HG03520 (cell line): ENCODE results near the gene UAP1L1.

ENCODE experiments used
- ATAC-seq: cut with Tn5 transposase; IDR thresholded peaks from one replicate; pipeline ENCODE4 v1.9.1; 2021; ENCODE audit warnings: mild to moderate bottlenecking, moderate library complexity; ENCODE audit not compliant: unreplicated experiment

The UAP1L1 gene

DNA sequence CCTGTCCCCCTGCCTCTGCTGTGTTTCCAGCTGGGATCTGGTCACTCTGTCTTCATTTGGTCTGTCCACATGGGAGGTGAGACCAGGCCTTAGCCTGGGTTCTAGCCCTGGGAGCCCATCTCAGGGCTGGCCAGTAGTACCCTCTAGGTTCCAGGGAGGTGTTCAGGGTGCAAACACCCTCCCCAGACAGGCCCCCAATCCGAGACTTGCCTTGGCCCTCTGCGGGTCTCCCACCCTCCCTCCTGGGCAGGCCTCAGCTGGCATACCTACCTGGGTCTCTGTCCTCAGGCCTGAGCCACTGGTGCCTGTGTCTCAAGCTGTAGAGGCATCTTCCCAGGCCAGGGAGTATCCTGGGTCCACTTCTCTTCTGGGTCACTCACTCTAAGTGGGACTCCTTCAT is 6.0 kb upstream of the UAP1L1 start:
- ATAC-seq, result no peak

DNA sequence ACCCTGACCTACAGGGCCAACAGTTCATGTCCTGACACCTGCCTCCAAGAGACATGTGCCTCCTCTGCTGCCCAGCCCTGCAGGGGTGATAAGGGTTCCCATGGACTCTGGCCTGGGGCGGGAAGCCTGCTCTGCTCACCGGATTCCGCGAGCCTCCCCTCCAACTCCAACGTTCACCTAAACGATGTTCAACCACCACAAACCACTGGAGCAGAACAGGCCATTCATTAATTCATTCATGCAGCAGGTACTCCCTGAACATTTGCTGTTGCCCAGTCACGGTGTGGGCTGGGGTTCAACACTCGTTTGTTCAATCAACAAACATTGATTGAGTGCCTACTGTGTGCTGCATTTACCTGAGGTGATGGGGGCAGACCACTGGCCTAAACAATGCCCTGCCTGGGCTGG is 3.3 kb upstream of the UAP1L1 start:
- ATAC-seq, result no peak

DNA sequence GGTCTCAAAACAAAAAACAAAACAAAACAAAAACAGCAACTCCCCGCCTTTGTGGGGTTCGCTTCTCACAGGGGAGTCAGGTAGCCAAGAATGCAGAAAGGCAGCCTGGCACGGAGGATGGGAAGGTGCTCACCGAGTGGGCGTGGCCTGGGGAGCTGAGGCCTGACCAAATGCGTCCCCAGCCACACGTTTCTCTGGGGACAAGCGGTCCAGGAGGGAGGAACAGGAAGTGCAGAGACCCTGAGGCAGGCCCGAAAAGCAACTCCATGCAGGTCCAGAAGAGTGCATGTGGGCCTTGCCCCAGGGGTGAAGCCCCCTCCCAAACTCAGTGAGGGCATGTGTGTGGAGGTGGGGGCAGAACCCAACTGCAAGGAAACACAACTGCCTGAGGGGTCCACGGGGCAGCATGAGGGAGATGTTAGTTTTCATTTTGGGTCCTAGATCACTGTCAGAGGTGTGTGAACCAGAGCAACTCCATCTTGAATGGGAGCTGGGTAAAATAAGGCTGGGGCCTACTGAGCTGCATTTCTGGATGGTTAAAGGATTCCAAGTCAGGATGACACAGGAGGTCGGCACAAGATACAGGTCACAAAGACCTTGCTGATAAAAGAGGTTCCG is 2.6 kb upstream of the UAP1L1 start:
- no peak for ATAC-seq

DNA sequence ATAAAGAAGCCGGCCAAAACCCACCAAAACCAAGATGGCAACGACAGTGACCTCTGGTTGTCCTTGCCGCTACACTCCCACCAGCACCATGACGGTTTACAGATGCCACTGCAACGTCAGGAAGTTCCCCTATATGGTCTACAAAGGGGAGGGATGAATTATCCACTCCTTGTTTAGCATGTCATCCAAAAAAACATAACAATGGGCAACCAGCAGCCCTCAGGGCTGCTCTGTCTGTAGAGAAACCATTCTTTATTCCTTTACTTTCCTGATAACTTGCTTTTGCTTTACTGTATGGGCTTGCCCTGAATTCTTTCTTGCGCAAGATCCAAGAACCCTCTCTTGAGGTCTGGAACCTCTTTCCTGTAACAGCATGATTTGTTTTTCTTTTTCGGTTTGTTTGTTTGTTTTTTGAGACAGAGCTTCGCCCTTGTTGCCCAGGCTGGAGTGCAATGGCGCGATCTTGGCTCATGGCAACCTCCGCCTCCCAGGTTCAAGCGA is 2.0 kb upstream of the UAP1L1 start:
- ATAC-seq, result no peak

- ATAC-seq, result no peak
Measured at GRCh38 chr9:137076636-137077009, 694 bp upstream of the UAP1L1 start.

DNA sequence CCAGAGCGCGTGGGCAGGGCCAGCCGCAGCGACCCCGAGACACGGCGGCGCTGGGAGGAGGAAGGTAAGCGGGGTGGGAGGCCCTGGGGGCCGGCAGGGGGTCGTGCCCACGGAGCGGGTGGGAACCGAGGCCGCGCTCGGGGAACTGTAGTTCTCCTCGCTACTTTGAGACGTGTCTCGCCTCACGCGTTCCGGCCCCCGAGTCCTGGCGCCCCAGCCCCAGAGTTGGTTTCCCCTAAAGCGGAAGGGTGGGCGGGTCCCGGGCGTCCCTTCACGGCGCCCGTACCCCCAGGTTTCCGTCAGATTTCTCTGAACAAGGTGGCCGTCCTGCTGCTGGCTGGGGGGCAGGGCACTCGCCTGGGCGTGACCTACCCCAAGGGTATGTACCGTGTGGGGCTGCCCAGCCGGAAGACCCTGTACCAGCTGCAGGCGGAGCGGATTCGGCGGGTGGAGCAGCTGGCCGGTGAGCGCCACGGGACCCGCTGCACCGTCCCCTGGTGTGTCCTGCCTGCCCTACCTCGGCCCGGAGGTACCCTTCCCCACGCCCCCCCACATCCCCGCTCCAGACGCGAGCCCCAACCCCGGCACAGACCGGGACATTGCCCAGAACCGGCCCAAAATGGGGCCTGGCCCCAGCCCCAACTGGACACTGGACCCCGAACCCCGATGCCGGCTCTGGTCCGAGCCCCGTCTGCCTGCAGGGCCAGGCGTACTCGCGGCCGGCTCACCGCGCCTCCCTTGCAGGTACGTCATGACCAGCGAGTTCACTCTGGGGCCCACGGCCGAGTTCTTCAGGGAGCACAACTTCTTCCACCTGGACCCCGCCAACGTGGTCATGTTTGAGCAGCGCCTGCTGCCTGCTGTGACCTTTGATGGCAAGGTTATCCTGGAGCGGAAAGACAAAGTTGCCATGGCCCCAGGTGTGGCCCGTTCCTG is 709 bp downstream of the UAP1L1 start:
- ATAC-seq, result peak; percentile 17

GRCh38 chr9:137078701-137079400 is 1.5 kb downstream of the UAP1L1 start:
- no peak for ATAC-seq

- ATAC-seq, result no peak
Measured at GRCh38 chr9:137079401-137079787, 2.1 kb downstream of the UAP1L1 start.

DNA sequence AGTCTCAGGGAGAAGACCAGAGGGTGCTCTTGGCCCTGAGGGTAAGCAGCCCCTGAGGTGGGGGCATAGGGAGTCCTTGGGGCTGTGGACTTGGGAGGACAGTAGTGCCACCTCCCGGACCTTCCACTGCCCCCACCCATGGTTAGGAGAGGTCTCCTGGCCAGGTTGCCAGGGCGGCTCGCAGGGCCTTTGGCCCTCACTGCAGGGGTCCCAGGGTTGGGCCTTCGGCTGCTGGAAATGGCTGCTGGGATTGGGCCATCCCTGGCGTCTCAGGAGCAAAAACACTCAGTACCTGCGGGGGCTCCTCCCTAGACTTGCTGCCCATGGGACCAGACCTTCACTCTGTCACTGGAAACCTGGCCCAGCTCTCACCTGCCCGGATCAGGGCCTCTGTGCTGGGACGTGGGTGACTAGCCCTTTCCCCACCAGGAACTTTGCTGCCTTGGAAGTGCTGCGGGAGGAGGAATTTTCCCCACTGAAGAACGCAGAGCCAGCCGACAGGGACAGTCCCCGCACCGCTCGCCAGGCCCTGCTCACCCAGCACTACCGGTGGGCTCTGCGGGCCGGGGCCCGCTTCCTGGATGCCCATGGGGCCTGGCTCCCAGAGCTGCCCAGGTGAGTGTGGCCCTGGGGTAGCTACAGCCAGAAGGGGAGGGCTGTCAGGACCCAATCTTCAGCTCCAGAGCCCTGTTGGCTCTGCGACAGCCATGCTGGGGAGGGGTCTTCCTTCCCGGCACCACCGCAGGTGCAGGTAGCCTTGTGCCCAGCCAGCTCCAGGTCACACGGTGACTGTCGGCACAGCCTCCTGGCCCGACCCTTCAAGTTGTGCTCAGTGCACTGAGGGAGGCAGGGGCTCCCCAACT is 3.2 kb downstream of the UAP1L1 start:
- no peak for ATAC-seq

GRCh38 chr9:137082222-137082924 is 5.1 kb downstream of the UAP1L1 start:
- no peak for ATAC-seq

DNA sequence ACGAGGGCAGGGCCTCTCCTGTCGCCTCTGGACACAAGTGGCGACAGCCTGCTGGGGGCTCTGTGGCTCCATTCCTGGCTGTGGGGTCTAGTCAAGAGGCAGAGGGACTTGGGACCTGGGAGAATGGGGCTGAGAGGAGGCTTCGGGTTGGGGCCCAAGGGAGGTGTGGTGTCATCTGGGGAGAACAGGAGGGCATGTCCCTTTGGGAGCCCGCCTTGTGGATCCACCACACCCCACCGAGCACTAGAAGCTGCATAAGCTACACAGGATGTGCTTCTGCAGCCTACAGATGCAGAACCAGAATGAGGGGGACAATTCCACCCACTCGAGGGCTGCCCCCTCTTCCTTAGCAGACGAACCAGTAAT is 5.6 kb downstream of the UAP1L1 start:
- ATAC-seq, result no peak

GRCh38 chr9:137083394-137084004 is 6.2 kb downstream of the UAP1L1 start:
- ATAC-seq, result no peak

DNA sequence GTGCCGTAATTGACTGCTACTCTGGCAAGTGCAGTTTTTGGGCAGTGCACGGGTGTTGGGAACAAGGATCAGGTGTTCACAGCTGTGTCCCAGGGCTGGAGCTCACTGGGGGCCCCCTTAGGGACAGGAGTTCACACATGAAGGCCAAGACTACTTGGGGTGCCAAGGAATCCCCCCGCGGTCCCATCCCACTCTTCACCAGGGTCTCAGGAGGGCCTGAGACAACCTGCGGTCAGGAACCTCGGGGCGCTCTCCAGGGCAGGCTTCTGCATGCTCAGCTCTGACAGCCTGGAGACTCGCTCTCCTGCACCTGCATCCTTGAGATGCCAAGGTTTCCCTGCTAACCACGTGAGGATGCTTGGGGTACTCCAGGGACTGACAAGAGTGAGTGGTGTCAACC is 7.2 kb downstream of the UAP1L1 start:
- ATAC-seq, result no peak

DNA sequence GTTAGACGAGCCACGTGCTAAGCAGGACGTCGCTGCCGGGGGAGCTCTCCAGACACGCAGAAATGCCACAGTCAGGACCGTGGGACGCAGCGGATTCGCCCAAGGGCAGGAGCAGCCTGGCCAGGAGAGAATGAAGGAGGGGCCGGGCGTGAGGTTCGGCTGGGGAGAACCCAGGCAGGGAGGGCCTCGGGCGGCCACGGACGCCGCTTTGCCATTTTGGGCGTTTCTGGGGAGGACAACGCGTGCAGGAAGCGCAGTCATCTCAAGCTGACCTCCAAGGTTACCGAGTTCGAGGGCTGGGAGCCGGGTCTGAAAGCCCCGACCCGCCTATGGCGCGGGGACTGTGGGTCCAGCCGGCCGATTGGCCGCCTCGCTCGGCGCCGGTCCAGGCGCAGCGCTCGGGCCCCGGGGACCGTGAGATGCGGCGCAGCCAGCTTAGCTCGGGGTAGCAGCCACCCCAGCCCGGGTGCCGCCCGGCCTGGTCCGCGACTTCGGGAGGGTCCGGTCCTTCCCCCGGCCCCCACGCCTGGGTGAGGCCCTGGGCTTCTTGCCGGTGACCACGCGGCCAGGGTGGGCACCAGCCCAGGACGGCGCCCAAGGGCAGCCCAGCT is 8.7 kb downstream of the UAP1L1 start:
- ATAC-seq, result peak; percentile 9

- peak; percentile 68 for ATAC-seq
Measured at GRCh38 chr9:137086531-137087408, 9.5 kb downstream of the UAP1L1 start, which contains the start of gene MAN1B1. Gene MAN1B1 (plus strand): TSS chr9:137086985. CDS start chr9:137087000, 15 bp downstream.

GRCh38 chr9:137087409-137087925 is 10.2 kb downstream of the UAP1L1 start:
- ATAC-seq, result no peak

DNA sequence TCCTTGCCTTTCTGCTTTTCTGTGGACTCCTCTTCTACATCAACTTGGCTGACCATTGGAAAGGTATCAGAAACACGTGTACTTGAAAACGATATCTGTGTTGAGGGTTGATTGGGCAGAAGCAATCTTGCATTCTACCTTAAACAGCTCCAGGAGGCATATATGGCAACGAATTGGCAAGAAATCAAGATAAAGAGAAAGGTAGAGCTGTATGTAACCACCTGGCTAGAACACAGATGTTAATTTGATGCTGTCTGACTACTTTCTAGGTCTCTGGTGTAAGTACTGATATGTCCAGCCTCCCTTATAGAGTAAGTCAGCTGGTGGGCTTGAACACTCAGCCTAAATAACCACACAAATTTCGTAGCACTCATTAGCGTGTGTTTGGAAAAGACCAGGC is 10.8 kb downstream of the UAP1L1 start:
- no peak for ATAC-seq
